CD14-positive monocyte (primary cell): Measurements from ENCODE around the gene DPYSL3. TPM values are rescaled to one million over a fixed set of nuclear protein-coding genes. Genes with fewer than 3 reads are reported as not detected.

ENCODE experiments used
- DNase-seq, 3 donors: peaks; one replicate each; pipeline ENCODE4 v3.0.0-alpha.2; 2011 to 2022
- H2AFZ ChIP-seq: 2 replicates; pipeline ENCODE4 v1.6.0; 2012; ENCODE audit warnings: mild to moderate bottlenecking, low read depth, low read length, inconsistent platforms; ENCODE audit not compliant: insufficient read depth, poor library complexity, severe bottlenecking
- H3K27ac ChIP-seq, 2 donors: 1 replicate in 1 of 2; 2 replicates in 1 of 2; pipeline ENCODE4 v1.5.1; 2012 to 2013; ENCODE audit warnings: low read length in 2 of 2, control low read depth in 1 of 2, inconsistent platforms in 1 of 2, low read depth in 1 of 2, mild to moderate bottlenecking in 1 of 2
- H3K27me3 ChIP-seq, 2 donors: one replicate each; pipeline versions ENCODE4 v1.6.0 to v1.6.1; 2011 to 2013; ENCODE audit warnings: low read length in 2 of 2; ENCODE audit not compliant: control insufficient read depth in 2 of 2, insufficient read depth in 2 of 2
- H3K36me3 ChIP-seq, 2 donors: replicated peaks in 1 of 2; 1 replicate in 1 of 2; 2 replicates in 1 of 2; pipeline versions ENCODE4 v1.5.1 to v1.6.1; 2012 to 2013; ENCODE audit warnings: low read length in 2 of 2, control low read depth in 1 of 2, inconsistent platforms in 1 of 2, mild to moderate bottlenecking in 1 of 2; ENCODE audit not compliant: insufficient read depth in 2 of 2, control insufficient read depth in 1 of 2
- H3K4me1 ChIP-seq, 2 donors: 1 replicate in 1 of 2; 2 replicates in 1 of 2; pipeline versions ENCODE4 v1.5.1 to v1.6.1; 2012 to 2013; ENCODE audit warnings: low read length in 2 of 2, control low read depth in 1 of 2, inconsistent platforms in 1 of 2, mild to moderate bottlenecking in 1 of 2, moderate library complexity in 1 of 2; ENCODE audit not compliant: insufficient read depth in 2 of 2, control insufficient read depth in 1 of 2
- H3K4me2 ChIP-seq: replicated peaks from 2 replicates; pipeline ENCODE3; 2012; ENCODE audit warnings: low read length, moderate library complexity, mild to moderate bottlenecking; ENCODE audit not compliant: poor library complexity, severe bottlenecking; ENCODE audit errors: extremely low read depth
- H3K4me3 ChIP-seq, 3 experiments: fragments of 200-600 bp in 1 of 3; sonication (generic) in 1 of 3; replicated peaks in 1 of 3; 1 replicate in 2 of 3; 2 replicates in 1 of 3; pipeline ENCODE4 v1.5.1; 2011 to 2013; ENCODE audit warnings: low read length in 3 of 3, mild to moderate bottlenecking in 3 of 3, control low read depth in 2 of 3, low read depth in 2 of 3, inconsistent platforms in 1 of 3, moderate library complexity in 1 of 3
- H3K79me2 ChIP-seq: 2 replicates; pipeline ENCODE4 v1.6.0; 2012; ENCODE audit warnings: mild to moderate bottlenecking, control low read depth, inconsistent platforms, low read length, moderate library complexity; ENCODE audit not compliant: insufficient read depth
- H3K9ac ChIP-seq: 2 replicates; pipeline ENCODE4 v1.6.0; 2017; ENCODE audit warnings: low read length, mild to moderate bottlenecking; ENCODE audit not compliant: insufficient read depth, poor library complexity, severe bottlenecking
- H3K9me3 ChIP-seq, 2 donors: replicated peaks in 1 of 2; 1 replicate in 1 of 2; 2 replicates in 1 of 2; pipeline versions ENCODE4 v1.5.1 to v1.6.1; 2012 to 2013; ENCODE audit warnings: low read length in 2 of 2, control low read depth in 1 of 2; ENCODE audit not compliant: control insufficient read depth in 1 of 2, insufficient read depth in 1 of 2
- H4K20me1 ChIP-seq: 2 replicates; pipeline ENCODE4 v1.6.0; 2012; ENCODE audit warnings: mild to moderate bottlenecking, low read length, control low read depth, moderate library complexity; ENCODE audit not compliant: insufficient read depth
- H3K27ac Mint-ChIP-seq, 7 donors: one replicate each; pipeline ENCODE4 v1.8.0; 2020; ENCODE audit warnings: mild to moderate bottlenecking in 7 of 7, mixed read lengths in 7 of 7, moderate library complexity in 6 of 7, inconsistent platforms in 2 of 7
- H3K27me3 Mint-ChIP-seq, 3 donors: one replicate each; pipeline ENCODE4 v1.8.0; 2021 to 2022; ENCODE audit warnings: low read depth in 3 of 3, mild to moderate bottlenecking in 3 of 3, mixed read lengths in 3 of 3, moderate library complexity in 3 of 3, inconsistent platforms in 1 of 3
- H3K36me3 Mint-ChIP-seq, 2 donors: one replicate each; pipeline ENCODE4 v1.8.0; 2020; ENCODE audit warnings: mixed read lengths in 2 of 2, inconsistent platforms in 1 of 2, mild to moderate bottlenecking in 1 of 2
- H3K4me1 Mint-ChIP-seq: one replicate; pipeline ENCODE4 v1.8.0; 2020; ENCODE audit warnings: mild to moderate bottlenecking, mixed read lengths
- H3K4me3 Mint-ChIP-seq, 2 donors: one replicate each; pipeline ENCODE4 v1.8.0; 2020; ENCODE audit warnings: mild to moderate bottlenecking in 2 of 2, mixed read lengths in 2 of 2, moderate library complexity in 1 of 2
- H3K9me3 Mint-ChIP-seq, 7 donors: one replicate each; pipeline ENCODE4 v1.8.0; 2020 to 2022; ENCODE audit warnings: mixed read lengths in 7 of 7, mild to moderate bottlenecking in 6 of 7, moderate library complexity in 6 of 7, inconsistent platforms in 2 of 7
- CTCF ChIP-seq: fragments of 200-600 bp; IDR thresholded peaks from one replicate; pipeline ENCODE4 v1.8.0; 2022; ENCODE audit warnings: antibody characterized with exemption, mild to moderate bottlenecking
- WGBS: methylation state at CpG from one replicate; pipeline ENCODE4 v1.1.5; 2013; ENCODE audit warnings: missing lambda C conversion rate; ENCODE audit not compliant: insufficient coverage; 5-methylcytosine and 5-hydroxymethylcytosine counted together
- intact Hi-C, 2 donors: fragments of 100-400 bp; cut with micrococcal nuclease; formaldehyde crosslinking; loops; one replicate each; pipeline versions ENCODE4 v1.15.0 to v1.15.1; 2023
- polyA plus RNA-seq, 3 donors: library from polyadenylated mRNA; depleted of rRNA in 1 of 3; unstranded in 2 of 3; stranded (reverse) in 1 of 3; fragments of 300-500 nt in 2 of 3; fragments of >200 nt in 1 of 3; fragmentation: Illumina TruSeq in 2 of 3; gene quantifications; 1 replicate in 2 of 3; 2 replicates in 1 of 3; pipeline ENCODE4 v1.2.3, GENCODE V29; 2012 to 2021

DPYSL3 gene
- polyA plus RNA-seq, 3 donors = 0.05 TPM; not detected in 2

- H3K36me3 ChIP-seq = no peaks in the 10 kb centered on the region
- TF ChIP-seq CTCF = no peak
- no peak overlapping the region for H3K4me2 ChIP-seq
- Mint-ChIP-seq H3K4me1 (peaks cover 10% of the 10 kb centered on the region), H3K9me3 (peaks cover 0 to 3% (median 0%) of the 10 kb centered on the region in 7 donors), H3K27ac (no peak overlapping the region), H3K4me3 (no peak overlapping the region), H3K36me3 (no peaks in the 10 kb centered on the region), H3K27me3 (peaks cover 0 to 2% (median 0%) of the 10 kb centered on the region in 3 donors)
- peaks cover 3 to 10% of the 10 kb centered on the region in 2 donors for H3K4me1 ChIP-seq
- no peak overlapping the region for H2AFZ ChIP-seq
- no peaks in the 10 kb centered on the region for H3K79me2 ChIP-seq
- H3K27me3 ChIP-seq = no peaks in the 10 kb centered on the region
- H3K4me3 ChIP-seq = no peak overlapping the region
- no peak overlapping the region for H3K27ac ChIP-seq
- no peaks in the 10 kb centered on the region for H4K20me1 ChIP-seq
- no peaks in the 10 kb centered on the region for H3K9me3 ChIP-seq
- no peak overlapping the region for H3K9ac ChIP-seq
- intact Hi-C loops = no loop called here
- DNase-seq = no peak
- WGBS = 96% methylated on average over 4 of the region's 9 CpGs
Observed at GRCh38 chr5:147398860-147399259, 111.0 kb downstream of the DPYSL3 start.

- Mint-ChIP-seq H3K36me3 (no peaks in the 10 kb centered on the region), H3K4me1 (no peaks in the 10 kb centered on the region), H3K4me3 (no peak overlapping the region), H3K27me3 (peaks cover 0 to 2% (median 0%) of the 10 kb centered on the region in 3 donors), H3K9me3 (no peaks in the 10 kb centered on the region), H3K27ac (no peak overlapping the region)
- H3K4me3 ChIP-seq = no peak overlapping the region
- H3K27ac ChIP-seq = no peak overlapping the region
- H4K20me1 ChIP-seq = no peaks in the 10 kb centered on the region
- no peak overlapping the region for H3K9ac ChIP-seq
- TF ChIP-seq CTCF = peak; percentile 15
- H3K27me3 ChIP-seq = no peaks in the 10 kb centered on the region
- intact Hi-C loops = no loop called here
- H3K9me3 ChIP-seq = no peaks in the 10 kb centered on the region
- H3K36me3 ChIP-seq = no peaks in the 10 kb centered on the region
- DNase-seq = no peak
- H2AFZ ChIP-seq = no peak overlapping the region
- no peaks in the 10 kb centered on the region for H3K4me1 ChIP-seq
- no peak overlapping the region for H3K4me2 ChIP-seq
- WGBS = 100% methylated on average over 10 of the region's 11 CpGs
- no peaks in the 10 kb centered on the region for H3K79me2 ChIP-seq
Observed at GRCh38 chr5:147397616-147398015, 112.3 kb downstream of the DPYSL3 start.
